Measurements from ENCODE around the gene ZNF84. TPM values are rescaled to one million over a fixed set of nuclear protein-coding genes. Genes with fewer than 3 reads are reported as not detected.

ZNF84 gene
- total and polyA plus RNA-seq, 2 experiments from 2014 or later, result 21.1 to 46.6 TPM

DNA sequence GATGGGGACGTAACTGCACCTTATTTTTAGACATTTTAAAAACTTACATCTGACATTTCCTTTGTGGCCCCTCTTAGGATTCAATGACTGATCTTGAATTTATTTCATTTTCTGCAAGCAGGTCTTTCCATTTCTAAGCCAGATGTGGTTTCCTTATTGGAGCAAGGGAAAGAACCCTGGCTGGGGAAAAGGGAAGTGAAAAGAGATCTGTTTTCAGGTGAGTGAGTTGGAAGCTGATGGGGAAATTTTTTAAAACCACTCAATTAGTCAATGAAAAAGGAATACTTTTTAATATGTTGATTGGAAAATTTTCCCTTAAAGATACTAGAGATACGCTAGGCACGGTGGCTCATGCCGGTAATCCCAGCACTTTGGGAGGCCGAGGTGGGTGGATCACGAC, 46.0 kb downstream of the ZNF84 start (continued):
- TF ChIP-seq, protein P1, sequence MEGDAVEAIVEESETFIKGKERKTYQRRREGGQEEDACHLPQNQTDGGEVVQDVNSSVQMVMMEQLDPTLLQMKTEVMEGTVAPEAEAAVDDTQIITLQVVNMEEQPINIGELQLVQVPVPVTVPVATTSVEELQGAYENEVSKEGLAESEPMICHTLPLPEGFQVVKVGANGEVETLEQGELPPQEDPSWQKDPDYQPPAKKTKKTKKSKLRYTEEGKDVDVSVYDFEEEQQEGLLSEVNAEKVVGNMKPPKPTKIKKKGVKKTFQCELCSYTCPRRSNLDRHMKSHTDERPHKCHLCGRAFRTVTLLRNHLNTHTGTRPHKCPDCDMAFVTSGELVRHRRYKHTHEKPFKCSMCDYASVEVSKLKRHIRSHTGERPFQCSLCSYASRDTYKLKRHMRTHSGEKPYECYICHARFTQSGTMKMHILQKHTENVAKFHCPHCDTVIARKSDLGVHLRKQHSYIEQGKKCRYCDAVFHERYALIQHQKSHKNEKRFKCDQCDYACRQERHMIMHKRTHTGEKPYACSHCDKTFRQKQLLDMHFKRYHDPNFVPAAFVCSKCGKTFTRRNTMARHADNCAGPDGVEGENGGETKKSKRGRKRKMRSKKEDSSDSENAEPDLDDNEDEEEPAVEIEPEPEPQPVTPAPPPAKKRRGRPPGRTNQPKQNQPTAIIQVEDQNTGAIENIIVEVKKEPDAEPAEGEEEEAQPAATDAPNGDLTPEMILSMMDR (conservative IDR thresholded peaks at IDR 0.05; ENCODE audit: low read depth in 2 of 2), result no peak
- TF ChIP-seq, protein P2, sequence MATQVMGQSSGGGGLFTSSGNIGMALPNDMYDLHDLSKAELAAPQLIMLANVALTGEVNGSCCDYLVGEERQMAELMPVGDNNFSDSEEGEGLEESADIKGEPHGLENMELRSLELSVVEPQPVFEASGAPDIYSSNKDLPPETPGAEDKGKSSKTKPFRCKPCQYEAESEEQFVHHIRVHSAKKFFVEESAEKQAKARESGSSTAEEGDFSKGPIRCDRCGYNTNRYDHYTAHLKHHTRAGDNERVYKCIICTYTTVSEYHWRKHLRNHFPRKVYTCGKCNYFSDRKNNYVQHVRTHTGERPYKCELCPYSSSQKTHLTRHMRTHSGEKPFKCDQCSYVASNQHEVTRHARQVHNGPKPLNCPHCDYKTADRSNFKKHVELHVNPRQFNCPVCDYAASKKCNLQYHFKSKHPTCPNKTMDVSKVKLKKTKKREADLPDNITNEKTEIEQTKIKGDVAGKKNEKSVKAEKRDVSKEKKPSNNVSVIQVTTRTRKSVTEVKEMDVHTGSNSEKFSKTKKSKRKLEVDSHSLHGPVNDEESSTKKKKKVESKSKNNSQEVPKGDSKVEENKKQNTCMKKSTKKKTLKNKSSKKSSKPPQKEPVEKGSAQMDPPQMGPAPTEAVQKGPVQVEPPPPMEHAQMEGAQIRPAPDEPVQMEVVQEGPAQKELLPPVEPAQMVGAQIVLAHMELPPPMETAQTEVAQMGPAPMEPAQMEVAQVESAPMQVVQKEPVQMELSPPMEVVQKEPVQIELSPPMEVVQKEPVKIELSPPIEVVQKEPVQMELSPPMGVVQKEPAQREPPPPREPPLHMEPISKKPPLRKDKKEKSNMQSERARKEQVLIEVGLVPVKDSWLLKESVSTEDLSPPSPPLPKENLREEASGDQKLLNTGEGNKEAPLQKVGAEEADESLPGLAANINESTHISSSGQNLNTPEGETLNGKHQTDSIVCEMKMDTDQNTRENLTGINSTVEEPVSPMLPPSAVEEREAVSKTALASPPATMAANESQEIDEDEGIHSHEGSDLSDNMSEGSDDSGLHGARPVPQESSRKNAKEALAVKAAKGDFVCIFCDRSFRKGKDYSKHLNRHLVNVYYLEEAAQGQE (IDR thresholded peaks at IDR 0.05; ENCODE audit: unreplicated experiment), result no peak
- TF ChIP-seq STAT1 (IDR thresholded peaks at IDR 0.05; ENCODE audit: unreplicated experiment), result no peak

DNA sequence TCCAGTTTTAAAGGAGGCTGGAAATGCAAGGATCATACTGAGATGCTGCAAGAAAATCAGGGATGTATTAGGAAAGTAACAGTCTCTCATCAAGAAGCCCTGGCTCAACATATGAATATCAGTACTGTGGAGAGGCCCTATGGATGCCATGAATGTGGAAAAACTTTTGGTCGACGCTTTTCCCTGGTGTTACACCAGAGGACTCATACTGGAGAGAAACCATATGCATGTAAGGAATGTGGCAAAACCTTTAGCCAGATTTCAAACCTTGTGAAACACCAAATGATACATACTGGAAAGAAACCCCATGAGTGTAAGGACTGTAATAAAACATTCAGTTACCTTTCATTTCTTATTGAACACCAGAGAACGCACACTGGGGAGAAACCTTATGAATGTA, 68.3 kb downstream of the ZNF84 start:
- Histone ChIP-seq H3K27me3 (ENCODE audit: insufficient read depth) (no peaks in the 10 kb centered on the region), H3F3A (replicated peaks; ENCODE audit: low read depth) (no peaks in the 10 kb centered on the region), H3K4me1 (ENCODE audit: insufficient read depth) (no peaks in the 10 kb centered on the region), H2AFZ (no peak overlapping the region), H4K20me1 (replicated peaks; ENCODE audit: insufficient read depth) (no peaks in the 10 kb centered on the region), H3K27ac (ENCODE audit: low read depth) (no peak overlapping the region), H3K9me2 (ENCODE audit: insufficient read depth) (no peaks in the 10 kb centered on the region), H3K4me3 (peak overlapping the region; percentile 9; the same call in 1 of the 2 replicates), H3K4me2 (no peak overlapping the region), H3K36me3 (ENCODE audit: insufficient read depth) (peaks cover 88% of the 10 kb centered on the region), H3K79me2 (replicated peaks; ENCODE audit: insufficient read depth) (0 out of 2 replicates have a peak, but pooled peaks cover 9% of the 10 kb centered on the region)
- Mint-ChIP-seq H3K27me3 (ENCODE audit: insufficient read depth, low read depth, poor library complexity) (peaks cover under 1% of the 10 kb centered on the region), H3K36me3 (ENCODE audit: low read depth) (peaks cover 100% of the 10 kb centered on the region), H3K27ac (no peak overlapping the region), H3K4me1 (no peaks in the 10 kb centered on the region), H3K9me3 (peaks cover 99% of the 10 kb centered on the region), H3K4me3 (no peak overlapping the region)
- ATAC-seq, result no peak
- no peak for DNase-seq (ENCODE audit: low spot score)
- no peak for TF ChIP-seq JUNB (IDR thresholded peaks at IDR 0.05; ENCODE audit: unreplicated experiment)
- no peak for TF ChIP-seq POLR2AphosphoS5 (IDR thresholded peaks at IDR 0.05; ENCODE audit: low read depth)
- TF ChIP-seq, protein P3, sequence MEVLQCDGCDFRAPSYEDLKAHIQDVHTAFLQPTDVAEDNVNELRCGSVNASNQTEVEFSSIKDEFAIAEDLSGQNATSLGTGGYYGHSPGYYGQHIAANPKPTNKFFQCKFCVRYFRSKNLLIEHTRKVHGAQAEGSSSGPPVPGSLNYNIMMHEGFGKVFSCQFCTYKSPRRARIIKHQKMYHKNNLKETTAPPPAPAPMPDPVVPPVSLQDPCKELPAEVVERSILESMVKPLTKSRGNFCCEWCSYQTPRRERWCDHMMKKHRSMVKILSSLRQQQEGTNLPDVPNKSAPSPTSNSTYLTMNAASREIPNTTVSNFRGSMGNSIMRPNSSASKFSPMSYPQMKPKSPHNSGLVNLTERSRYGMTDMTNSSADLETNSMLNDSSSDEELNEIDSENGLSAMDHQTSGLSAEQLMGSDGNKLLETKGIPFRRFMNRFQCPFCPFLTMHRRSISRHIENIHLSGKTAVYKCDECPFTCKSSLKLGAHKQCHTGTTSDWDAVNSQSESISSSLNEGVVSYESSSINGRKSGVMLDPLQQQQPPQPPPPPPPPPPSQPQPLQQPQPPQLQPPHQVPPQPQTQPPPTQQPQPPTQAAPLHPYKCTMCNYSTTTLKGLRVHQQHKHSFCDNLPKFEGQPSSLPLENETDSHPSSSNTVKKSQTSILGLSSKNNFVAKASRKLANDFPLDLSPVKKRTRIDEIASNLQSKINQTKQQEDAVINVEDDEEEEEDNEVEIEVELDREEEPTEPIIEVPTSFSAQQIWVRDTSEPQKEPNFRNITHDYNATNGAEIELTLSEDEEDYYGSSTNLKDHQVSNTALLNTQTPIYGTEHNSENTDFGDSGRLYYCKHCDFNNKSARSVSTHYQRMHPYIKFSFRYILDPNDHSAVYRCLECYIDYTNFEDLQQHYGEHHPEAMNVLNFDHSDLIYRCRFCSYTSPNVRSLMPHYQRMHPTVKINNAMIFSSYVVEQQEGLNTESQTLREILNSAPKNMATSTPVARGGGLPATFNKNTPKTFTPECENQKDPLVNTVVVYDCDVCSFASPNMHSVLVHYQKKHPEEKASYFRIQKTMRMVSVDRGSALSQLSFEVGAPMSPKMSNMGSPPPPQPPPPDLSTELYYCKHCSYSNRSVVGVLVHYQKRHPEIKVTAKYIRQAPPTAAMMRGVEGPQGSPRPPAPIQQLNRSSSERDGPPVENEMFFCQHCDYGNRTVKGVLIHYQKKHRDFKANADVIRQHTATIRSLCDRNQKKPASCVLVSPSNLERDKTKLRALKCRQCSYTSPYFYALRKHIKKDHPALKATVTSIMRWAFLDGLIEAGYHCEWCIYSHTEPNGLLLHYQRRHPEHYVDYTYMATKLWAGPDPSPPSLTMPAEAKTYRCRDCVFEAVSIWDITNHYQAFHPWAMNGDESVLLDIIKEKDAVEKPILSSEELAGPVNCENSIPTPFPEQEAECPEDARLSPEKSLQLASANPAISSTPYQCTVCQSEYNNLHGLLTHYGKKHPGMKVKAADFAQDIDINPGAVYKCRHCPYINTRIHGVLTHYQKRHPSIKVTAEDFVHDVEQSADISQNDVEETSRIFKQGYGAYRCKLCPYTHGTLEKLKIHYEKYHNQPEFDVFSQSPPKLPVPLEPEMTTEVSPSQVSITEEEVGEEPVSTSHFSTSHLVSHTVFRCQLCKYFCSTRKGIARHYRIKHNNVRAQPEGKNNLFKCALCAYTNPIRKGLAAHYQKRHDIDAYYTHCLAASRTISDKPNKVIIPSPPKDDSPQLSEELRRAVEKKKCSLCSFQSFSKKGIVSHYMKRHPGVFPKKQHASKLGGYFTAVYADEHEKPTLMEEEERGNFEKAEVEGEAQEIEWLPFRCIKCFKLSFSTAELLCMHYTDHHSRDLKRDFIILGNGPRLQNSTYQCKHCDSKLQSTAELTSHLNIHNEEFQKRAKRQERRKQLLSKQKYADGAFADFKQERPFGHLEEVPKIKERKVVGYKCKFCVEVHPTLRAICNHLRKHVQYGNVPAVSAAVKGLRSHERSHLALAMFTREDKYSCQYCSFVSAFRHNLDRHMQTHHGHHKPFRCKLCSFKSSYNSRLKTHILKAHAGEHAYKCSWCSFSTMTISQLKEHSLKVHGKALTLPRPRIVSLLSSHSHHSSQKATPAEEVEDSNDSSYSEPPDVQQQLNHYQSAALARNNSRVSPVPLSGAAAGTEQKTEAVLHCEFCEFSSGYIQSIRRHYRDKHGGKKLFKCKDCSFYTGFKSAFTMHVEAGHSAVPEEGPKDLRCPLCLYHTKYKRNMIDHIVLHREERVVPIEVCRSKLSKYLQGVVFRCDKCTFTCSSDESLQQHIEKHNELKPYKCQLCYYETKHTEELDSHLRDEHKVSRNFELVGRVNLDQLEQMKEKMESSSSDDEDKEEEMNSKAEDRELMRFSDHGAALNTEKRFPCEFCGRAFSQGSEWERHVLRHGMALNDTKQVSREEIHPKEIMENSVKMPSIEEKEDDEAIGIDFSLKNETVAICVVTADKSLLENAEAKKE (CRISPR knock-in tag; IDR thresholded peaks at IDR 0.05), result no peak
- TF ChIP-seq EZH2 (IDR thresholded peaks at IDR 0.05; ENCODE audit: low read depth, unreplicated experiment), result no peak
- TF ChIP-seq, protein P1 (conservative IDR thresholded peaks at IDR 0.05; ENCODE audit: low read depth in 2 of 2), result no peak
- TF ChIP-seq CREB1 (CRISPR knock-in tag; IDR thresholded peaks at IDR 0.05; ENCODE audit: low read depth), result no peak
- TF ChIP-seq, protein P4, sequence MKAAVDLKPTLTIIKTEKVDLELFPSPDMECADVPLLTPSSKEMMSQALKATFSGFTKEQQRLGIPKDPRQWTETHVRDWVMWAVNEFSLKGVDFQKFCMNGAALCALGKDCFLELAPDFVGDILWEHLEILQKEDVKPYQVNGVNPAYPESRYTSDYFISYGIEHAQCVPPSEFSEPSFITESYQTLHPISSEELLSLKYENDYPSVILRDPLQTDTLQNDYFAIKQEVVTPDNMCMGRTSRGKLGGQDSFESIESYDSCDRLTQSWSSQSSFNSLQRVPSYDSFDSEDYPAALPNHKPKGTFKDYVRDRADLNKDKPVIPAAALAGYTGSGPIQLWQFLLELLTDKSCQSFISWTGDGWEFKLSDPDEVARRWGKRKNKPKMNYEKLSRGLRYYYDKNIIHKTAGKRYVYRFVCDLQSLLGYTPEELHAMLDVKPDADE (IDR thresholded peaks at IDR 0.05), result no peak
- no peak for TF ChIP-seq ZNF114 (CRISPR knock-in tag; IDR thresholded peaks at IDR 0.05)
- no peak for TF ChIP-seq STAT1 (IDR thresholded peaks at IDR 0.05; ENCODE audit: unreplicated experiment)

Measured in GM23338 (cell line).